Duodenal mucosa (tissue), 2 donors: ENCODE measurements around the gene CASP3.
A peak's percentile ranks its signal among the peaks of the same experiment; 100 is the strongest.

Experiments used
- H3K27ac ChIP-seq: one replicate; pipeline ENCODE4 v1.7.0; 2013; ENCODE audit warnings: low read depth, low read length
- H3K27me3 ChIP-seq, 2 donors: one replicate each; pipeline ENCODE4 v1.7.0; 2013; ENCODE audit warnings: low read length in 2 of 2, control low read depth in 1 of 2; ENCODE audit not compliant: insufficient read depth in 2 of 2, control insufficient read depth in 1 of 2
- H3K36me3 ChIP-seq, 2 donors: one replicate each; pipeline ENCODE4 v1.7.0; 2013; ENCODE audit warnings: low read length in 2 of 2, control low read depth in 1 of 2; ENCODE audit not compliant: insufficient read depth in 2 of 2, control insufficient read depth in 1 of 2
- H3K4me1 ChIP-seq, 2 donors: one replicate each; pipeline ENCODE4 v1.7.0; 2013; ENCODE audit warnings: low read length in 2 of 2, control low read depth in 1 of 2; ENCODE audit not compliant: insufficient read depth in 2 of 2, control insufficient read depth in 1 of 2
- H3K4me3 ChIP-seq, 2 donors: one replicate each; pipeline ENCODE4 v1.7.0; 2013; ENCODE audit warnings: low read length in 2 of 2, low read depth in 1 of 2
- H3K9ac ChIP-seq, 2 donors: one replicate each; pipeline ENCODE4 v1.7.0; 2013; ENCODE audit warnings: low read length in 2 of 2, low read depth in 1 of 2
- H3K9me3 ChIP-seq, 2 donors: one replicate each; pipeline ENCODE4 v1.7.0; 2013; ENCODE audit warnings: low read length in 2 of 2, control low read depth in 1 of 2; ENCODE audit not compliant: control insufficient read depth in 1 of 2

Gene CASP3

DNA sequence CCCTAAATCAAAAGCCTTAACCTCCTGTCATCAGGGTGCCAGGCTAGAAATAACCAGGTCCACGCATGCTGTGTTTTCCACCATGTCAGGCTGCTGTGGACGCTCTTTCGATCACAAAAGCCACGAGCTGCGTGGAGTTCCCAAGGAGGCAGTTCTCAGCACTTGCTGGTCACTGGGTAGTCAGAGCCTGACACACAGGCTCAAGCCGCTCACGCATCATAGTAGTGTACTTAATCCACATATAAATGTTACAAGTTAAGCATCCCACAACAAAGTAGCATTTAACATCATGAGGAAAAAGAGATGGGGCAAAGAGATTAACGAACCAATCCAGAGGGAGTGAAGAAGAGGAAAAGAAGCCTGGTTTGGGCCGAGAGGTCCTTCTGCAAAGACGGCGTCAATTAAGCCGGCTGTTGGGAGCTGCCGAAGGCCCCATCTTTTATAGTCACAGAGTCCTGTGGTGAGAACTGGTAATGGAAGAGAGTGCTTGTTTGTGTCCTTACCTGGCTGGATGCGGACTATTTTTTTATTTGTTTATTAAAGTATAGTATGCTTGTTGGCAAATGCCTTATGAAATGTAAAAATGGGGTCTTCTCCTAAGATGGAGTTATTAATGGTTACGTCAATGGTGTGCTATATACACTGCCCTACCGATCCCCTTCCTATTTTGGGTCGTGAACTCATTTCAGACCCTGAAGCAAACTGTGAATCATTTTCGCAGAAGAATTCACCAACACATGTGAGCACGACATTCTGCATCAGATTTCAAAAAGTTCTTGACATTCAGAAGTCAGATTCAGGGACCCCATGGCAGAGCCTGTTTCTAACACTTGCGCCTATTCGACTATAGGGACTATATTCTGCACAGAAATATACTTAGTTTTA lies 966 bp upstream of the CASP3 start:
- H3K27me3 ChIP-seq = no peaks in the 10 kb centered on the region
- H3K9me3 ChIP-seq = no peaks in the 10 kb centered on the region
- peak overlapping the region; percentile 75 for H3K27ac ChIP-seq
- H3K4me3 ChIP-seq = peak overlapping the region; percentile 88 to 89
- peaks cover 36 to 39% of the 10 kb centered on the region in 2 donors for H3K4me1 ChIP-seq
- H3K36me3 ChIP-seq = no peaks in the 10 kb centered on the region
- H3K9ac ChIP-seq = peak overlapping the region; percentile 74 to 99

DNA sequence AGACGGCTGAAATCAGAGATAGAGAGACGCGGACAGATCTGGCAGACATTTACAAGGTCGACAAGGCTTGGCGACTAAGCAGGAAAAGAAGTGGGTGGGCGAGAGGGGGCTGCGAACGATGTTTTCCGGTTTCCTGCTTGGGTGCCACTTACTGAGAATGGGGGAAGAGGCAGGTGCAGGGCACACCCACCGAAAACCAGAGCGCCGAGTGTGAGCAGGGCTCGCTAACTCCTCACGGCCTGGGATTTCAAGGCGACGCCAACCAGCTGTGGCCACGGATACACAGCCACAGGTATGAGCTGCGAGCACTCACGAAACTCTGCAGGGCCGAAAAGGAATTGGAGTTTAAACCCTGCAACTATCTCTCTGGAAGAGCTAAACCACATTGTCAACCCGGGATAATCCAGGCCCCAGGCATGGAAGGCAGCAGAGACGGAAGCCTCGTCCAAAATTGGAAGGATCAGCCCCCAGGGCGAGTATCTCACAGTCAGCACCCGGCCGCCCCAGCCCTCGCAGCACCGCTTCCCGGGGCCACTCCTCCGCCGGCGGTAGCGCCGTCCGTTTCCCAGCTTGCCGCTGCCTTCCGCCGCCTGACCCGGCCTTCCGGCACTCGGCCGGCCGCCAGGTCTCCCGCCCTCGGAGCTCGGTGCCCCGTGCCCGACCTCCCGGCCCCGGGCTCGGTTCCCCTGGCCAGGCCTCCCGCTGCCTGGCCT lies 778 bp downstream of the CASP3 start:
- Histone ChIP-seq H3K36me3 (peaks cover 2 to 4% of the 10 kb centered on the region in 2 donors), H3K4me3 (peak overlapping the region; percentile 93 to 96), H3K9ac (peak overlapping the region; percentile 90 to 93), H3K27me3 (no peaks in the 10 kb centered on the region), H3K27ac (peak overlapping the region; percentile 91), H3K4me1 (peaks cover 44% of the 10 kb centered on the region in 2 donors), H3K9me3 (no peaks in the 10 kb centered on the region)

DNA sequence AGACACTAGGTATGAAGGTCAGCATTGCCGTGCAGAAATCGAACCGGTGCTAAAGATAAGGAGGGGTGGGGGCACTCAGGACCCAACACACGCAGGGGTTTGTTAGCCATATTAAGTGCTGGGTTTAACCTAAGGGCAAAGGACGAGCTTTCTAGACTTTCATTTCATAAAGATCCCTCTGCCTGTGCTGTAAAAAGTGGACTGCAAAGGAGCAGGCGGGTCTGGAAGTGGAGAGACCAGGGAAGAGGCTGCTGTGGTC lies 1.3 kb downstream of the CASP3 start:
- peak overlapping the region; percentile 91 for H3K27ac ChIP-seq
- H3K4me1 ChIP-seq = peaks cover 44% of the 10 kb centered on the region in 2 donors

DNA sequence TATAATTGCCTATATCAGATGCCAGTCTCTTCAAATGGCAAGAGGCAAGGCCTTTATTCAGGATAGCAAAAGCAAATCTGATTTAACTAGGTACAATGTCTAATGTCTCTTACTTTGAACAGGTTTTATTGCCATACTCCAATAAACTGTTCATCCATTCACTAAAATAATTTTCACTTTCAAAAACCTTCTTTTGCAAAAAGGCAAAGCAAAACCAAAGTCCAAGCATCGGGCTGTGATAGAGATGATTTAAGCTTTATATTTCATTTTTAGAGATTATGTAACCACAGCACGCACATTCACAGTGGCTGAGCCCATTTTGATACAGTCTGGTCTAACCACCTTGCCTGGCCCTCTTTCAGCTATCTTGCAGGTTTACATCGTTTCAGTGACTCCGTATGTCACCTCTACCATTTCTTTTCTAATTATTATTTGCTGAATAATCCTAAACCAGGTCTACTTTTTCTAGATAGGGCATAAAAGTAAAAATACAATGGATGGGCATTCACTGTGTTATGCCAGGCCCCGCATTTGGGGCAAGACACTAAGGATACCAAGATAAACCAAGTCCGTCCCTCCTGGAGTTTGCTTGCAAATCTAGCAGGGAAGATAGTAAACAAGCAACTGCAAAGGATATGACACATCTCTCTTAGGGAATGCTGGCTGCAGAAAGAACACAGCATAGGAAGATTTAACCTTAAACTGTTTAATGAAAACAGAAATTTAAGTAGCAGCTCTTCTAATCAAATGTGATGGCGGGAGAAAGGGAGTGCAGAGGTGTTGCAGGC lies 1.8 kb downstream of the CASP3 start:
- Histone ChIP-seq H3K9ac (peak overlapping the region; percentile 90 to 93), H3K4me1 (peaks cover 44% of the 10 kb centered on the region in 2 donors), H3K36me3 (peaks cover 7 to 8% of the 10 kb centered on the region in 2 donors), H3K27me3 (no peaks in the 10 kb centered on the region), H3K4me3 (peak overlapping the region; percentile 93 to 96), H3K9me3 (no peaks in the 10 kb centered on the region), H3K27ac (peak overlapping the region; percentile 91)

More for the DNA sequence above, 1.3 kb downstream of the CASP3 start:
- no peaks in the 10 kb centered on the region for H3K27me3 ChIP-seq
- H3K9me3 ChIP-seq = no peaks in the 10 kb centered on the region
- peak overlapping the region; percentile 93 to 96 for H3K4me3 ChIP-seq
- peaks cover 3 to 4% of the 10 kb centered on the region in 2 donors for H3K36me3 ChIP-seq
- H3K9ac ChIP-seq = peak overlapping the region; percentile 90 to 93

DNA sequence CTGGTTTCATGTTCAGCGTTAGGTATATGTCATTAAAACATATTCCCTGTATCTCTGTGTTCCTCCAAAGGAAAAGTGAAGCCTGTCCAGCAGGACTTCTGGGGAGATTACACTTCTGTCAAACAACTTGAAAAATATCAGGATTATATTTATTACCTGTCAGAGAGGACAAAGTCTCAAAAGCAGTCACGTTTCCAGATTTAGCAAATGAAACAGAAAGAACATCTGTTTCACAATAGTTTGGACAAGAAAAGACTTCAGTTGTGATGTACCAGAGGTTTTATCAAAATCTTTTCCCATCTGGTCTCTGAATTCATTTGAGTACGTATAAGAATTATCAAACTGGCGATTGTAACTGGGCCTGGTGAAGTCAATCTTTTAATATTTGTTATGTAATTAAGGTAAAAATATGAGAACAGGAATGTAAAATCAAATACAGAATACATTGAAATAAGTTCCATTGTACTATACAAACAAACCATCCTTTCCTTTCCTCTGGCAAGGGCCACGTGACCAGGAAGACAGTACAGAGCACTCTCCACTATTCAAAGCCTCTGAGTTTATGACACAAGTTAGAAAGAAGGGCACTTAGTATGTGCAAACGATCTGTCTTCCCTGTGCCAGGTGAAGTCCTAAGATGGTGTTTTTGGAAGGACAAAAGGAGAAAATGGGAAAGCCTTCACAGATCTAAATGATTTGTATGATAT lies 3.2 kb downstream of the CASP3 start:
- H3K9me3 ChIP-seq = no peaks in the 10 kb centered on the region
- H3K27ac ChIP-seq = no peak overlapping the region
- H3K4me1 ChIP-seq = peaks cover 44 to 49% of the 10 kb centered on the region in 2 donors
- H3K36me3 ChIP-seq = peaks cover 7 to 14% of the 10 kb centered on the region in 2 donors
- H3K27me3 ChIP-seq = no peaks in the 10 kb centered on the region
- H3K9ac ChIP-seq = peak overlapping the region in 1 of 2 donors; percentile 47
- peak overlapping the region; percentile 93 to 96 for H3K4me3 ChIP-seq

DNA sequence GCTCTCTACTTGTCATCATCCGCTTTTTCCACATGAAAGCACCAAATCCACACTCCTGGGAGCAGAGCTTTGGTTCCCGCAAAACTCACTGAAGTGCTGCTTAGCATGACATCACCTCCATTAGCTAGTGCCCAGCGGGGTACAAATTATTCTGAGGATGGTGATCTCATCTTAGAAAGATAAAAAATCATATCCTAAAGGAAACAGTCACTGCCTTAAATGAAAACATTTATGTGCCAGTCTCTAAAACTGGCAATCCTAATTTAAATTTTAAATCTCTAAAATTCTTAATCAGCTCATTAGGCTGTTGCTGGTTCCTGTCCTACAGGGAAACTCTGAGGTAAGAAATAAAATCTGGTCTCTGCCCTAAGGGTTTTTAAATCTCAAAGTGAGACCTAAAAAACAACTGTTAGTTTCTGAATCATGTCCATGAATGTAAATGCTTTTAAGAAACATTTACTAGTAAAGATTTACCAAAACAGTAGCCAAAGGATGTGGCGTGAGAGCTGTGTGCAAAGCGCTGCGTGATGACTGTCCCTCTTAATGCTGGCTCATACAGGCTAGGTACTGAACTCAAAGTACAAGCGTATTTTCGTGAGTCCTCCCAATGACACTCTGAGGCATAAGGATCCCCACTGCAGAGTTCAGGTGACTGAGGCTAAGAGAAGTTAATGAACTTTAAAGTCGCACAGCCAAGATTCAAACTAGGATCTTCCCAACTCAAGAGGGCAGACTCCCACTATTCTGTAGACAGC lies 4.5 kb downstream of the CASP3 start:
- Histone ChIP-seq H3K9ac (no peak overlapping the region), H3K36me3 (peaks cover 11 to 22% of the 10 kb centered on the region in 2 donors), H3K9me3 (no peaks in the 10 kb centered on the region), H3K4me1 (peaks cover 39 to 43% of the 10 kb centered on the region in 2 donors), H3K4me3 (no peak overlapping the region), H3K27me3 (no peaks in the 10 kb centered on the region), H3K27ac (no peak overlapping the region)

DNA sequence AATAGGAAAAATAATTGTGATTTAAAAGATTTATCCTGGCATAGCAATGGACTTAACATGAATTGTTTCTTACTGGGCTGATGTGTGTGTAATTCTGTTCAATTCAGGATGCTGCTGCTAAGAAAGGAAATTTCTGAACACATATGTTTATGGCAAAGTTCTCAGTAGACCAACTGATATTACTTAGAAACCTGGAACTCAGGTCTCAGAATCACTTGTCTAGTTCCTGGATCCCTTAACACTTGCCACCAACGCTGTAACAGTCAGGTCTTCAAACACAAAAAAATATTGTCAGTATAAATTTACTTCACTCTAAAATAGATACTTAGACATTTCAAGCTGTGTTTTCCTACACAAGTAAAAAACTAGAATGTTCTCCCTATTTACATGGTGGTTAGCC lies 5.5 kb downstream of the CASP3 start:
- H3K4me3 ChIP-seq = no peak overlapping the region
- no peak overlapping the region for H3K27ac ChIP-seq
- no peaks in the 10 kb centered on the region for H3K9me3 ChIP-seq
- no peaks in the 10 kb centered on the region for H3K27me3 ChIP-seq
- H3K9ac ChIP-seq = no peak overlapping the region
- peaks cover 11 to 27% of the 10 kb centered on the region in 2 donors for H3K36me3 ChIP-seq
- H3K4me1 ChIP-seq = peaks cover 39 to 43% of the 10 kb centered on the region in 2 donors

DNA sequence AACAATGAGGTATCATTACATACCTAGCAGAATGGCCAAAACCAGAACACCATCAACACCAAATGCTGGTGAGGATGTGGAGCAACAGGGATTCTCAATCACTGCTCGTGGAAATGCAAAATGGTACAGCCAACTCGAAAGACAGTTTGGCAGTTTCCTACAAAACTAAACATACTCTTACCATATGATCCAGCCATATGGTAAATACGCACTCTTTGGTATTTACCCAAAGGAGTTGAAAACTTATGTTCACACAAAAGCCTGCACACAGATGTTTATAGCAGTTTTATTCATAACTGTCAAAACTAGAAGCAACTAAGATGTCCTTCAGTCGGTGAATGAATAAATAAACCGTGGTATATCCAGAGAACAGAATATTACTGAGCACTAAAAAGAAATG lies 7.8 kb downstream of the CASP3 start:
- Histone ChIP-seq H3K9me3 (no peaks in the 10 kb centered on the region), H3K36me3 (peaks cover 20 to 44% of the 10 kb centered on the region in 2 donors), H3K27me3 (no peaks in the 10 kb centered on the region), H3K4me1 (peaks cover 21 to 25% of the 10 kb centered on the region in 2 donors), H3K9ac (no peak overlapping the region), H3K27ac (no peak overlapping the region), H3K4me3 (no peak overlapping the region)

DNA sequence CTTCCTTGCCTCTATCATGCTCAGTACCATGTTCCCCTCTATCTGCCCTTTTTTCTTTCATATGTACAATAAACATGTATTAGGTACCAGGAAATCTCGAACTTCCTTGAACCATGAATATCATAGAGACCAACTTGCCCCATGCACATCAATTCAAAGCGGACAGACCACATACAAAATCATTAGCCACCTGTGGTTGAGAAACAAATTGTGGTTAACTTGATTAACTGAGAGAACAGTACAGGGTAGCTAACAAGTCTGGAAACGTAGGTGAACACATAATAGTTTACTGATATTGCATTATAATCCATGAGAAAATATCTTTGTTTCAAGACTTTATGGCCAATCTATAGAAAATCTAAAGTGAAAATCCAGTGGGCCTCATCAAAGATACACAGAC lies 8.2 kb downstream of the CASP3 start:
- no peak overlapping the region for H3K4me3 ChIP-seq
- H3K27me3 ChIP-seq = no peaks in the 10 kb centered on the region
- no peak overlapping the region for H3K27ac ChIP-seq
- H3K9me3 ChIP-seq = no peaks in the 10 kb centered on the region
- H3K36me3 ChIP-seq = peaks cover 20 to 49% of the 10 kb centered on the region in 2 donors
- no peak overlapping the region for H3K9ac ChIP-seq
- H3K4me1 ChIP-seq = peaks cover 17 to 20% of the 10 kb centered on the region in 2 donors
